Measurements from ENCODE around the gene CDH6. TPM values are rescaled to one million over a fixed set of nuclear protein-coding genes. Genes with fewer than 3 reads are reported as not detected.

Gene CDH6
- total and polyA plus RNA-seq, 10 of the 15 experiments (the other 5 are each of a cell fraction or from before 2014, with no cell fraction given), result 0.01 TPM; not detected in 9

- no peak for ATAC-seq
- Histone ChIP-seq H3K27ac (ENCODE audit: control insufficient read depth, insufficient read depth) (no peak overlapping the region), H4K20me1 (ENCODE audit: control insufficient read depth, insufficient read depth) (no peaks in the 10 kb centered on the region), H3K9ac (ENCODE audit: control insufficient read depth, insufficient read depth, low read length) (no peak overlapping the region), H3K4me1 (ENCODE audit: control insufficient read depth, insufficient read depth, low read length) (no peaks in the 10 kb centered on the region), H3K36me3 (ENCODE audit: control insufficient read depth in 2 of 2, insufficient read depth in 2 of 2, low read length in 1 of 2) (no peaks in the 10 kb centered on the region), H3K4me3 (no peak overlapping the region), H3K27me3 (replicated peaks in 1 of 2; ENCODE audit: control insufficient read depth in 2 of 2, insufficient read depth in 2 of 2, low read length in 1 of 2) (no peaks in the 10 kb centered on the region), H3K4me2 (ENCODE audit: control insufficient read depth, insufficient read depth) (no peak overlapping the region), H2AFZ (ENCODE audit: control insufficient read depth, low read depth, low read length) (no peak overlapping the region), H3K79me2 (ENCODE audit: control insufficient read depth, insufficient read depth, low read length) (no peaks in the 10 kb centered on the region), H3K9me3 (replicated peaks; ENCODE audit: control insufficient read depth, insufficient read depth, low read length) (no peaks in the 10 kb centered on the region; the same call in 2 of the 3 replicates)
- intact Hi-C loops (cut with micrococcal nuclease; ENCODE audit: unreplicated experiment) (no loop called here), in situ Hi-C loops (cut with MboI) (no loop called here)
- FAIRE-seq, result no peak
- ChIA-PET SMC1A (ENCODE audit: uncharacterized antibody, unreplicated experiment) (no interaction called here), RAD21 (ENCODE audit: unreplicated experiment) (no interaction called here), CTCF (interaction anchor here (0.6 kb wide), 1 partner anchor 627 kb away, joined by 3 read pairs; no protein-coding TSS in a partner anchor), POLR2A (no interaction called here)
- BruUV-seq (replicated peaks), result no TSS peak
- WGBS (ENCODE audit: insufficient coverage, insufficient replicate concordance, low lambda C conversion rate, missing lambda C conversion rate), result 80% methylated on average over 1 of the region's 1 CpG
- no peak for TF ChIP-seq CEBPB (IDR thresholded peaks at IDR 0.05; ENCODE audit: borderline replicate concordance in 1 of 2, low read depth in 2 of 2, low read length in 2 of 2)
- TF ChIP-seq, protein P1, sequence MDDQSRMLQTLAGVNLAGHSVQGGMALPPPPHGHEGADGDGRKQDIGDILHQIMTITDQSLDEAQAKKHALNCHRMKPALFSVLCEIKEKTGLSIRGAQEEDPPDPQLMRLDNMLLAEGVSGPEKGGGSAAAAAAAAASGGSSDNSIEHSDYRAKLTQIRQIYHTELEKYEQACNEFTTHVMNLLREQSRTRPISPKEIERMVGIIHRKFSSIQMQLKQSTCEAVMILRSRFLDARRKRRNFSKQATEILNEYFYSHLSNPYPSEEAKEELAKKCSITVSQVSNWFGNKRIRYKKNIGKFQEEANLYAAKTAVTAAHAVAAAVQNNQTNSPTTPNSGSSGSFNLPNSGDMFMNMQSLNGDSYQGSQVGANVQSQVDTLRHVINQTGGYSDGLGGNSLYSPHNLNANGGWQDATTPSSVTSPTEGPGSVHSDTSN (IDR thresholded peaks at IDR 0.05; ENCODE audit: insufficient replicate concordance, low read depth, low read length), result no peak
- TF ChIP-seq MXI1 (IDR thresholded peaks at IDR 0.05; ENCODE audit: low read depth, low read length), result no peak
- no peak for TF ChIP-seq HDAC2 (IDR thresholded peaks at IDR 0.05)
- TF ChIP-seq, protein P2, sequence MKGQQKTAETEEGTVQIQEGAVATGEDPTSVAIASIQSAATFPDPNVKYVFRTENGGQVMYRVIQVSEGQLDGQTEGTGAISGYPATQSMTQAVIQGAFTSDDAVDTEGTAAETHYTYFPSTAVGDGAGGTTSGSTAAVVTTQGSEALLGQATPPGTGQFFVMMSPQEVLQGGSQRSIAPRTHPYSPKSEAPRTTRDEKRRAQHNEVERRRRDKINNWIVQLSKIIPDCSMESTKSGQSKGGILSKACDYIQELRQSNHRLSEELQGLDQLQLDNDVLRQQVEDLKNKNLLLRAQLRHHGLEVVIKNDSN (IDR thresholded peaks at IDR 0.05; ENCODE audit: borderline replicate concordance, extremely low read length, insufficient read depth, low read depth, low read length), result no peak
- TF ChIP-seq KDM1A (IDR thresholded peaks at IDR 0.05; ENCODE audit: borderline replicate concordance), result no peak
- TF ChIP-seq HCFC1 (IDR thresholded peaks at IDR 0.05; ENCODE audit: low read length), result no peak
- DNase-seq (ENCODE audit: low read depth, low spot score), result no peak
Observed at GRCh38 chr5:31362529-31362900, 169.0 kb downstream of the CDH6 start.
